Psoas muscle (tissue), 8 donors: ENCODE data around the gene ADAM15. TPM values are rescaled to one million over a fixed set of nuclear protein-coding genes. Genes with fewer than 3 reads are reported as not detected.

Experiments used
- ATAC-seq, 4 donors: fragments of 200-7000 bp; cut with Tn5 transposase; one replicate each; pipeline ENCODE4 v1.9.1; 2020; ENCODE audit warnings: moderate library complexity in 3 of 4, mild to moderate bottlenecking in 2 of 4
- DNase-seq, 2 donors: peaks; one replicate each; pipeline ENCODE4 v3.0.0-alpha.2; 2020
- H3K27ac ChIP-seq: fragments of 200-600 bp; one replicate; pipeline ENCODE4 v1.8.0; 2022
- H3K27me3 ChIP-seq, 3 donors: fragments of 200-600 bp in 1 of 3; one replicate each; pipeline versions ENCODE4 v1.6.1 to v1.8.0; 2013 to 2022; ENCODE audit warnings: low read length in 2 of 3, mild to moderate bottlenecking in 2 of 3, moderate library complexity in 1 of 3; ENCODE audit not compliant: insufficient read depth in 3 of 3
- H3K36me3 ChIP-seq, 2 donors: fragments of 200-600 bp in 1 of 2; one replicate each; pipeline versions ENCODE4 v1.6.1 to v1.8.0; 2013 to 2022; ENCODE audit warnings: low read depth in 1 of 2, mild to moderate bottlenecking in 1 of 2, moderate library complexity in 1 of 2; ENCODE audit not compliant: insufficient read depth in 1 of 2
- H3K4me1 ChIP-seq: fragments of 200-600 bp; one replicate; pipeline ENCODE4 v1.8.0; 2022
- H3K4me3 ChIP-seq: fragments of 200-600 bp; one replicate; pipeline ENCODE4 v1.8.0; 2022; ENCODE audit warnings: mild to moderate bottlenecking
- H3K9me3 ChIP-seq: fragments of 200-600 bp; one replicate; pipeline ENCODE4 v1.8.0; 2022
- CTCF ChIP-seq: fragments of 200-600 bp; IDR thresholded peaks from one replicate; pipeline ENCODE4 v1.8.0; 2022; ENCODE audit warnings: antibody characterized with exemption
- WGBS, 3 donors: extraction: QIAGEN DNeasy Blood & Tissue Kit; methylation state at CpG; one replicate each; pipeline versions ENCODE4 v1.1.6 to v1.1.7; 2013; 5-methylcytosine and 5-hydroxymethylcytosine counted together
- intact Hi-C, 2 donors: fragments of 100-400 bp; cut with DNase I; formaldehyde crosslinking; loops; one replicate each; pipeline versions ENCODE4 v1.11.0 to v1.14.2; 2022
- polyA plus RNA-seq, 3 donors: library from polyadenylated mRNA; stranded (reverse); fragments of 200-250 nt; gene quantifications; one replicate each; pipeline ENCODE4 v1.2.3, GENCODE V29; 2013
- total RNA-seq, 4 donors: library from RNA; stranded (reverse); fragmentation: NEBNext Ultra II Directional in 2 of 4; extraction: Animal tissue kit (Norgen Biotek cat#: 25700) in 2 of 4; gene quantifications; one replicate each; pipeline versions ENCODE4 v1.2.1 to v1.2.4, GENCODE V29; 2021 to 2023
- donor health status: healthy with polysubstance abuse.
- donor health status: DM: no; HTN: no; CAD: no; lungs with moderate emphysema.
- donor health status: Bipolar disorder and iron deficiency.
- donor health status: healthy.
- donor health status: DM: yes; HTN: yes; CAD: no.
- donor health status: DM: no; HTN: no; CAD: no.
- donor health status: DM: no; HTN: no; CAD: no.
- donor health status: DM: yes; HTN: yes; CAD: no.

Gene ADAM15
- total and polyA plus RNA-seq, 7 donors, result 33.2 to 50.9 (median 45.4) TPM

- intact Hi-C loops, result loop anchor here (2.0 to 5.0 kb wide), 2 partner anchors 35 to 77 kb away; partner anchors contain the start of gene EFNA1 (in 2 of the 2)
- Histone ChIP-seq H3K27me3 (no peaks in the 10 kb centered on the region), H3K4me1 (peaks cover 12% of the 10 kb centered on the region), H3K27ac (no peak overlapping the region), H3K36me3 (no peaks in the 10 kb centered on the region), H3K4me3 (no peak overlapping the region), H3K9me3 (no peaks in the 10 kb centered on the region)
- TF ChIP-seq CTCF, result no peak
- no peak for DNase-seq
- 70 to 85% (median 75%) methylated on average over 6 of the region's 6 CpGs for WGBS, 3 donors
- no peak for ATAC-seq
Measured at GRCh38 chr1:155092131-155092530, 41.0 kb downstream of the ADAM15 start.

GRCh38 chr1:155092641-155093040 is 41.5 kb downstream of the ADAM15 start:
- Histone ChIP-seq H3K36me3 (no peaks in the 10 kb centered on the region), H3K4me3 (no peak overlapping the region), H3K4me1 (peaks cover 12% of the 10 kb centered on the region), H3K9me3 (no peaks in the 10 kb centered on the region), H3K27me3 (no peaks in the 10 kb centered on the region), H3K27ac (no peak overlapping the region)
- no peak for ATAC-seq
- intact Hi-C loops, result loop anchor here (2.0 to 5.0 kb wide), 2 partner anchors 35 to 76 kb away; partner anchors contain the start of gene EFNA1 (in 2 of the 2)
- WGBS, 3 donors, result 86 to 92% (median 90%) methylated on average over 12 of the region's 12 CpGs
- TF ChIP-seq CTCF, result no peak
- no peak for DNase-seq

- Histone ChIP-seq H3K4me1 (peaks cover 12% of the 10 kb centered on the region), H3K27me3 (no peaks in the 10 kb centered on the region), H3K36me3 (no peaks in the 10 kb centered on the region), H3K9me3 (no peaks in the 10 kb centered on the region), H3K4me3 (no peak overlapping the region), H3K27ac (no peak overlapping the region)
- peak in 3 of 4 donors; percentile 29 to 71 (median 56) for ATAC-seq
- intact Hi-C loops, result loop anchor here (2.0 to 5.0 kb wide), 2 partner anchors 33 to 75 kb away; partner anchors contain the start of gene EFNA1 (in 2 of the 2)
- 13 to 15% (median 14%) methylated on average over 13 of the region's 13 CpGs for WGBS, 3 donors
- DNase-seq, result no peak
- TF ChIP-seq CTCF, result peak; percentile 39
Measured at GRCh38 chr1:155093911-155094621, 43.0 kb downstream of the ADAM15 start.

GRCh38 chr1:155094622-155094948 is 43.5 kb downstream of the ADAM15 start:
- peak; percentile 1 for TF ChIP-seq CTCF
- H3K9me3 ChIP-seq, result no peaks in the 10 kb centered on the region
- no peaks in the 10 kb centered on the region for H3K36me3 ChIP-seq
- DNase-seq (no peak), ATAC-seq (no peak)
- intact Hi-C loops, result loop anchor here (5.0 kb wide), 1 partner anchor 33 kb away; the partner anchor contains the start of gene EFNA1 (in 2 of the 2)
- WGBS, 3 donors, result 87 to 94% (median 92%) methylated on average over 2 of the region's 2 CpGs
- H3K27ac ChIP-seq, result no peak overlapping the region
- no peaks in the 10 kb centered on the region for H3K27me3 ChIP-seq
- H3K4me1 ChIP-seq, result peaks cover 12% of the 10 kb centered on the region
- no peak overlapping the region for H3K4me3 ChIP-seq
